ENCODE measurements around the gene ATP8A2. TPM values are rescaled to one million over a fixed set of nuclear protein-coding genes. Genes with fewer than 3 reads are reported as not detected.
A peak's percentile ranks its signal among the peaks of the same experiment; 100 is the strongest.

ATP8A2 gene
- total RNA-seq, 1 experiment from 2014 or later: 1.3 TPM

DNA sequence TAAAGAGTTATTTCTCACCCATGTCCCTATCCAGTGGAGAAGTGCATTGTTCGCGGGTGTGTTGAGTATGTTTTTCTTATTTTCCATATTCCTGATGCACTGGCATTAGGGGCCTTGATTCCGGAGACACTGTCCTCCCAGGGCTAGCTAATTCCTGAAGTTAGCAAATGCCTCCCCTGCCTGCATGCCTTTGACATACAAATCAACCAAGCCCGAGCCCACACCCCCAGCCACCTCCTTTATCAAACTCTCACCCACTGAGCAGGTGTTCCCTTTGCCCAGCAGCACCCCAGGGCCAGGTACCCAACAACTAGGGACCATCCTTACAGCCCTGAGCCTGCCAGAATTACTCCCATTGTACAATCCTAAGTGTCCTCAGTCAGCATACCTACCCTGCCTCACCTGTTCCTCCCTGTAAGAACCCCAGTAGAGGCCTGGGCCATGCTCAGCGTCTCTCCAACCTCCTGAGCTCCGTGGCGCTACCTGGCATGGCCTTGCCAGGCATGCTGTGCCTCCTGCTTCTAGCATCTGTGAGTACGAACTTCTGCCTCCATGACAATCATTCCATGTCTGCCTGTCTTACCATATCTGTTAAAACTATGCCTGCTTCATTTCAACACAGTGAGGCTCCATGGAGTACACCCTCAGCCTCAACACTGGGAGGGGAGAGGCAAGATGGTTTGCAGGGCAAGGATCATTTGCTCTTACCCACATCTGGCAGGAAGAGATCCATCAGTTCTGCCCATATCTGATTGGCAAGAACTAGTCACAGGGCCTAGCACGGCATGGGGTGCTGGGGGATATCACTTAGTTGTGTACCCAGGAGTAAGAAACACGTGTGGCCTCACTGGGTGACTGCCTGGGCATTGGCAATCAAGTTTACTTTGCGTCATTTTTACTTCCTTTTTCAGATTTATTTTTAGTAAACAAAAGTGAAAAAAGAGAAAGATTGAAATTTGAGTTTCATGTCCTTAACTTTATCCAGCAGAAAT is 476.2 kb downstream of the ATP8A2 start:
- DNase-seq (ENCODE audit: low read depth): no peak

GRCh38 chr13:25848812-25849745 is 477.3 kb downstream of the ATP8A2 start:
- DNase-seq (ENCODE audit: low read depth): peak; percentile 34

- no peak for DNase-seq (ENCODE audit: low read depth)
Measured at GRCh38 chr13:25857830-25858229, 486.1 kb downstream of the ATP8A2 start.

GRCh38 chr13:25859528-25859927 is 487.8 kb downstream of the ATP8A2 start:
- no peak for DNase-seq (ENCODE audit: low read depth)

DNA sequence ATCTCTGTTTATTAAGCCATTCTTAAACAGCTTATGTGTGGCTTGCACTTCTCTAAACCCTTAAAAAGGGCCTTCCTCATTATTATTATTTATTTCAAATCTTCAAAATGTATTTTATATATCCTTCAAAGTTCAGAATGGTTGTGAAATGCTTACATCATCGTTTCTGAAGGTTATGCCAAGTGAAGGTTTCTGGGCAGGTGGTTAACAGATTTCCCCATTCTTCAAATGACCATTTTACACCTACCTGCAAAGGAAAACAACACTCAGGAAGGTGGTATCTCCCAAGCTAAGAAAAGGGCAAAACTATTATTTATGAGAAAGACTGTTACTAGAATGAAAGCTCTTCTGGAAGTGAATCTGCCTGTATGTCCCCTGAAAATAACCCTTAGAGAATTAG is 488.5 kb downstream of the ATP8A2 start:
- DNase-seq (ENCODE audit: low read depth): no peak

GRCh38 chr13:25860862-25861261 is 489.1 kb downstream of the ATP8A2 start:
- DNase-seq (ENCODE audit: low read depth): peak; percentile 77

- DNase-seq (ENCODE audit: low read depth): no peak
Measured at GRCh38 chr13:25862156-25862555, 490.4 kb downstream of the ATP8A2 start.

DNA sequence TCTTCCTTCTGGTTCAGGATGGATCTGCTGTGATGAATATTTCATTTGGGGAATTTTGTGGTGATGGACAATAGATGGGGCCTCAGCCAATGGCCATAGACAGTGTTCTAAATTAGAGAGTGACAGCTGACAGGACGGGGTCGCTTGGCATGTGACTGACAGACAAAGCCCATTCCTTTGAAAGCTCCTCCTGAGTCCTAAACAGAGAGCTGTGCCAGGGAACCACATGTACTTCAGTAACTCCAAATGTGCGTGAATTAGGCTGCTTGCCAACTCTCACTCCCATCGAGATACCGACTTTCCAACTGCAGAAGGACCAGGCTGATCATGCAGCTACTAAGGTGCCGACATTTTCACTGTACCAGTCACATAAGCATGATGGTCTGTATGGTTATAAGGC is 492.3 kb downstream of the ATP8A2 start:
- no peak for DNase-seq (ENCODE audit: low read depth)

DNA sequence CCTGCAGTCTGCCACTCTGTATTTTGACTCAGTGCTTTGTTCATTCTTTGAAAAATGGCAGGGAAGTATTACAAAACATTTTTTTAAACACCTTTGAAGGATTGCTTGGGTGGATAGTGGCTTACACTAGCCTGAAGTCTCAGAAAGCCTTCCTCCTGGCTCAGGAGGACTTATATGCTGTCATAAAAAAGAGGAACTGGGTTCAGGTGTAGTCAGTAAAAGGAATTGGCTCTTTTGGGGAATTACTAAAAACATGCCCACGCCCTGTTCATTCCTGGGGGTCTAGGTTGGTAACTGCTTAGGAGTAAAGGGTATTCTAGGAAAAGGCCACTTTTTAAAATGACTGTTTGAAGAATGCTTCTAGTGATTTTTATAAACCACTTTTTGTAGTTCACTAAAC is 493.2 kb downstream of the ATP8A2 start:
- DNase-seq (ENCODE audit: low read depth): no peak

GRCh38 chr13:25865391-25865790 is 493.6 kb downstream of the ATP8A2 start:
- no peak for DNase-seq (ENCODE audit: low read depth)

- no peak for DNase-seq (ENCODE audit: low read depth)
Measured at GRCh38 chr13:25867038-25867437, 495.3 kb downstream of the ATP8A2 start.

DNA sequence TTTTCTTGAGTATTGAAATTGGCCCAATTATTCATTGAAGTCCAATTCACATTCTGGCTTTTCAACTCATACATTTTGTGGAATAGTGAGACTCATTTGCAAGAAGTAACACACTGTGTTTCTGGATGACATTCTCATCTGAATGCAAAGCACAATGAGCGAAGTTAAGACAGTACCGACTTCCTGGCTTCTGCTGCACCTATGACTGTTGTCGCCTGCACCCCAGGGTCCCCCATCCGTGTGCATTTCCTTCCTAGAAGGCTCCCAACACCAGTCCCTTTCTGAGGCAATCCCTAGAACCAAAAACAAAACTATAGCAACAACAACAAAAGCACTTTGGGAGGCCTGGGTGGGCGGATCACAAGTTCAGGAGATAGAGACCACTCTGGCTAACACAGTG is 496.7 kb downstream of the ATP8A2 start:
- DNase-seq (ENCODE audit: low read depth): no peak

- no peak for DNase-seq (ENCODE audit: low read depth)
Measured at GRCh38 chr13:25869941-25870340, 498.2 kb downstream of the ATP8A2 start.

GRCh38 chr13:25871389-25872125 is 499.8 kb downstream of the ATP8A2 start:
- DNase-seq (ENCODE audit: low read depth): no peak

- DNase-seq (ENCODE audit: low read depth): peak; percentile 62
Measured at GRCh38 chr13:25872481-25873241, 500.9 kb downstream of the ATP8A2 start.

GRCh38 chr13:25873242-25873612 is 501.5 kb downstream of the ATP8A2 start:
- no peak for DNase-seq (ENCODE audit: low read depth)

- no peak for DNase-seq (ENCODE audit: low read depth)
Measured at GRCh38 chr13:25874064-25874737, 502.4 kb downstream of the ATP8A2 start.

DNA sequence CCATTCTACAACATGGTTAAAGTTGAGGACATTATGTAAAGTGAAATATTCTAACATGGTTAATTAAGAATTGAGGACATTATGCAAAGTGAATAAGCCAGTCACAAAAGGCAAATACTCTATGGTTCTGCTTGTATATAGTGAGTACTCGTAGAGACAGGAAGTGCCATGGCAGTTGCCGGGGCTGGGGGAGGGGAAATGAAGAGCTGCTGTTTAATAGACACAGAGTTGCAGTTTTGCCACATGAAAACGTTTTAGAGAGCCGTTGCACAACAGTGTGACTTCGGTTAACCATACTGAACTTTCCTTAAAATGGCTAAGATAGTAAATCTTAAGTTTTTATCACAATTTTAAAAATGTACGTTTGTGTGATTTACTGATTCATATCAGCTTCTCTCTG is 503.1 kb downstream of the ATP8A2 start:
- DNase-seq (ENCODE audit: low read depth): no peak

DNA sequence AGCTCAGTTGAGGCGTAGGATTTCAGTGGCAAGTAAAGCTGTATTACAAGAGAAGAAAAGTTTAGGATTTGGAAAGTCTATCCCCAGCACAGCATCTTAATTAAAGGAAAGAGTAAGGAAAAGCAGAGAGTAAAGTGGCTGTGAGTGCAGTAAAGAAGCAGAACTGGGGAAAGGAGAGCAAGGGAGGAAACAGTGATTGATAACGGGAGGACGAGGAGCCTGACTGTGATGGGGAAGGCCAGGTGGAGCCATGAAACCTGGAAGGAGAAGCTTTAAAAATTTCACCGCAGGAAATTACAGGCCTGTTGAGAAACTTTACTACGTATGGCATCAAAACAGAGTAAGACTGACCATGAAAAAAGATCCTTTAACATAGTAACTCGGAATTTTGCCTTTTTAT is 504.5 kb downstream of the ATP8A2 start:
- no peak for DNase-seq (ENCODE audit: low read depth)

GRCh38 chr13:25879466-25879865 is 507.7 kb downstream of the ATP8A2 start:
- DNase-seq (ENCODE audit: low read depth): no peak
